ENCODE results near the gene WFDC9.
A peak's percentile ranks its signal among the peaks of the same experiment; 100 is the strongest.

WFDC9 gene

DNA sequence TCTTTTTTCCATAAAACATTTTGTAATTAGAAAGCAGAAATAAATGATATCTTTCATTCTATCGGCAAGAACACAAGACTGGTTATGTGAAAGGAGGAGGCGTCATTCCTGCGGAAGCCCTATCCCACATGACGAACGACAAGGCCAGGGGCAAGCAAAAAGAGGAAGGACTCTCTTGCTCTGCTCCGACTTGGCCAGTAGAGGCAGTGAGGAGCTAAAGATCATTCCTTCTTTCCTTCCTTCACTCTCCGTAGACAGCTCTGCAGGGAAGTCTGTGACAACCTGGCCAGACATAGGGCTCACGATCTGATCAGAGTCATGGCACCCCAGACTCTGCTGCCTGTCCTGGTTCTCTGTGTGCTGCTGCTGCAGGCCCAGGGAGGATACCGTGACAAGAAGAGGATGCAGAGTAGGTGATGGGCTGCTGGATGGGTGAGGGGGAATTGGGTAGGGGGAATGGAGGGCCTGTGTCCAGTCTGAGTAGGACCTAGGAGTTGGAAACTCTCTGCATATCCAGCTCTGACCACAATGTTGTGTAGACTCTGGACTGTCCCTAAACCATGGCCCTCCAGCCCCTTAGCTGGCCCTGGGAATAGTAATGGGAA, 1.5 kb downstream of the WFDC9 start, which contains the start of gene WFDC10A:
TSS of gene WFDC10A (plus strand) at position 244 of the 605 bp plus-strand sequence. CDS start at position 319, 75 bp downstream.
- DNase-seq (ENCODE audit: low read depth), result no peak
- in situ Hi-C loops (cut with HindIII; ENCODE audit: low sequenced_read_pairs), result no loop called here
- TF ChIP-seq, protein P1, sequence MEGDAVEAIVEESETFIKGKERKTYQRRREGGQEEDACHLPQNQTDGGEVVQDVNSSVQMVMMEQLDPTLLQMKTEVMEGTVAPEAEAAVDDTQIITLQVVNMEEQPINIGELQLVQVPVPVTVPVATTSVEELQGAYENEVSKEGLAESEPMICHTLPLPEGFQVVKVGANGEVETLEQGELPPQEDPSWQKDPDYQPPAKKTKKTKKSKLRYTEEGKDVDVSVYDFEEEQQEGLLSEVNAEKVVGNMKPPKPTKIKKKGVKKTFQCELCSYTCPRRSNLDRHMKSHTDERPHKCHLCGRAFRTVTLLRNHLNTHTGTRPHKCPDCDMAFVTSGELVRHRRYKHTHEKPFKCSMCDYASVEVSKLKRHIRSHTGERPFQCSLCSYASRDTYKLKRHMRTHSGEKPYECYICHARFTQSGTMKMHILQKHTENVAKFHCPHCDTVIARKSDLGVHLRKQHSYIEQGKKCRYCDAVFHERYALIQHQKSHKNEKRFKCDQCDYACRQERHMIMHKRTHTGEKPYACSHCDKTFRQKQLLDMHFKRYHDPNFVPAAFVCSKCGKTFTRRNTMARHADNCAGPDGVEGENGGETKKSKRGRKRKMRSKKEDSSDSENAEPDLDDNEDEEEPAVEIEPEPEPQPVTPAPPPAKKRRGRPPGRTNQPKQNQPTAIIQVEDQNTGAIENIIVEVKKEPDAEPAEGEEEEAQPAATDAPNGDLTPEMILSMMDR (IDR thresholded peaks at IDR 0.05; ENCODE audit: low read depth, low read length, missing control alignments), result peak; percentile 80
- H3K4me3 ChIP-seq (ENCODE audit: low read depth, low read length), result no peak within 1 kb of the TSS

DNA sequence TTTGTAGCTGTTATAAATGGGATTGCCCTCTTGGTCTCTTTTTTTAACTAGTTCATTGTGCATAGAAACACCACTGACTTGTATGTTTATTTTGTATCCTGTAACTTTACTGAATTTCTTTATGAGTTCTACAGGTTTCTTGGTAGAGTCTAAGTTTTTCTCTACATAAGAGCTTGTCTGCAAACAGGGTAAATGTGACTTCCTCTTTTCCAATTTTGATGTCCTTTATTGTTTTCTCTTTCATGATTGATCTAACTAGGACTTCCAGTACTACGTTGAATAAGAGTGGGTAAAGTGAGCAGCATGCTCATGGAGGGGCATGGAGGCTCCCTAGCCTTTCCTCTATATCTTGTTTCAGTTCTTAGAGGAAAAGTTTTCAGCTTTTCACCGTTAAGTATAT, 4.5 kb downstream of the WFDC9 start:
- DNase-seq (ENCODE audit: low read depth), result no peak
- in situ Hi-C loops (cut with HindIII; ENCODE audit: low sequenced_read_pairs), result no loop called here

DNA sequence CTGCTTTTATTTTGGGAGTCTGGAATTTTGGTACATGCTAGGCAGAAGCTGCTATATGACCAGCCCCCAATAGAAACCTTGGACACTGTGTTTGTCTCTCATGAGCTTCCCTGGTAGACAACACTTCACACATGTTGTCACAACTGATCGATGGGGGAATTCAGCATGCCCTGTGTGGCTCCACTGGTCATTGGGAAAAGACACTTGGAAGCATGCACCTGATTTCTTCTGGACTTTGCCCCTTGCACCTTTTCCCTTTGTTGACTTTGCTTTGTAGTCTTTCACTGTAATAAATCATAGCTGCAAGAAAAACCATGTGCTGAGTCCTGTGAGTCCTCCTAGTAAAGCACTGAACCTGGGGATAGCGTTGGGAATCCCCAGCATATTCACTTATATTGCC, 9.5 kb downstream of the WFDC9 start:
- TF ChIP-seq, protein P1 (IDR thresholded peaks at IDR 0.05; ENCODE audit: low read depth, low read length, missing control alignments), result no peak
- in situ Hi-C loops (cut with HindIII; ENCODE audit: low sequenced_read_pairs), result no loop called here
- DNase-seq (ENCODE audit: low read depth), result no peak
- no peak overlapping the region for H3K4me3 ChIP-seq (ENCODE audit: low read depth, low read length)

More for the DNA sequence above, 4.5 kb downstream of the WFDC9 start:
- TF ChIP-seq, protein P1 (IDR thresholded peaks at IDR 0.05; ENCODE audit: low read depth, low read length, missing control alignments), result no peak
- H3K4me3 ChIP-seq (ENCODE audit: low read depth, low read length), result no peak overlapping the region

DNA sequence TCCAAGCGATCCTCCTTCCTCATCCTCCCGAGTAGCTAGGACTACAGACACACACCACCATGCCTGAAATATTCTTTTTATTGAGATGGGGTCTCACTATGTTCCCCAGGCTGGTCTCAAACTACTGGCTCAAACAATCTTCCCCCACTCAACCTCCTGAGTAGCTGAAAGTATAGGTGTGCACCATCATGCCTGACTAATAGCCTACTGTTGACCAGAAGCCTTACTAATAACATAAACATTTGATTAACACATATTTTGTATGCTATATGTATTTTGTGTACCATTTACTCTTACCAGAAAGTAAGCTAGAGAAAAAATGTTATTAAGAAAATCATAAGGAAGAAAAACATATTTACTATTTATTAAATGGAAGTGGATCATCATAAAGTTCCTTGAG, 13.5 kb downstream of the WFDC9 start:
- in situ Hi-C loops (cut with HindIII; ENCODE audit: low sequenced_read_pairs), result no loop called here
- TF ChIP-seq, protein P1 (IDR thresholded peaks at IDR 0.05; ENCODE audit: low read depth, low read length, missing control alignments), result no peak
- no peak for DNase-seq (ENCODE audit: low read depth)

DNA sequence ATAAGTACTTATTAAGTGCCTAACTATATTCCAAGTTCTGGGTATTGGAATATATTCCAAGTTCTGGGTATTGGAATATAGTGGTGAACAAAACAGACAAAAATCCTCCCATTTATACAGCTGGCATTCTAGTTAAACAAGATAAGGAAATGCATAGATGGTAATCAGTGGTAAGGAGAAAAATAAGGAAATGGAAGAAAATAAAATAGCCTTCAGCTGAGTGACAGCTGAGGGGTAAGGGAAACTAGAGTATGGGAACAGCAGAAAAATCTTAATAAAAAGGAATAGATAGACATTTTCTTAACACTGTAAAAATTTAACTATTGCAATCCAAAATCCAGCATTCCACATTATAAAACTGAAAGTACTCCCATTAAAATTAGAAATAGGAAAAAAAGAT, 18.8 kb downstream of the WFDC9 start:
- in situ Hi-C loops (cut with HindIII; ENCODE audit: low sequenced_read_pairs), result no loop called here
- H3K4me3 ChIP-seq (ENCODE audit: low read depth, low read length), result no peak overlapping the region
- no peak for DNase-seq (ENCODE audit: low read depth)
- TF ChIP-seq, protein P1 (IDR thresholded peaks at IDR 0.05; ENCODE audit: low read depth, low read length, missing control alignments), result no peak

More for the DNA sequence above, 13.5 kb downstream of the WFDC9 start:
- H3K4me3 ChIP-seq (ENCODE audit: low read depth, low read length), result no peak overlapping the region

DNA sequence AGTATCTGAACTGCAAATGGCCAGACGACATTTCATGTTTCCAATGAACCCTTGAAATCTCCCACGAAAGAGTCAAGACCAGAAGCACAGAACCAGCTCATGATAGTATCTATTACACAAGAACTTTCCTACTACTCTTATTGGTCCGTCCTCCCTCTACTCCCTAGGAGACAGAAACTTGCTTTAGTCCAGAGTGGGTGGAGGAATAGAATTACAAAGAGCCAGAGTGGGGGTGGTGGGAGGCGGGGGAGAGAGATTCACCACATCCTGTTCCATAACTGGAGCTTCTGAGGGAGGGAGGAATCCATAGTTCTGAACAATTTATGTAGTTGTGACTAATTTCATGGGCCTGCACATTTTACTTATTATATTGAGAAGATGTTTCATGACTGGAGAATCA, 20.0 kb downstream of the WFDC9 start:
- H3K4me3 ChIP-seq (ENCODE audit: low read depth, low read length), result no peak overlapping the region
- no peak for DNase-seq (ENCODE audit: low read depth)
- in situ Hi-C loops (cut with HindIII; ENCODE audit: low sequenced_read_pairs), result no loop called here
- TF ChIP-seq, protein P1 (IDR thresholded peaks at IDR 0.05; ENCODE audit: low read depth, low read length, missing control alignments), result no peak
